ENCODE data around the gene UBE2E2.

The UBE2E2 gene

DNA sequence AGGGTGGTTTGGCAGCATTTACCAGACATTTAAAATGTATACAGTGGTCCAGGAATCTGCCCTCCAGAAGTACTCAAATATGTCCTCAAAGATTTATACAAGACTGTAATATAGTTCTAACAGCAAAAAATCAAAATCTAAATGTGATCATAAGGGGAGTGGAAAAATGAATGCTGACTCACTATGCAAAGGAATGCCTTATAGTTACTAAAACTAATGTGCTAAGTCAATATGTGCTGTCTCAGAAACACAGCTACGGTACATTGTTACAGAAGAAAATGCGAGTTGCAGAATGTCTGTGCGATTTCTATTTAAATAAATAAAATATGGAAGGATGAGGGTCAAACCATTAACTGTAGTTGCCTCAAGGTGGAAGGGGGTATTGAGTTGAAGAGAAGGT, 372.6 kb downstream of the UBE2E2 start:
- TF ChIP-seq, protein P1, sequence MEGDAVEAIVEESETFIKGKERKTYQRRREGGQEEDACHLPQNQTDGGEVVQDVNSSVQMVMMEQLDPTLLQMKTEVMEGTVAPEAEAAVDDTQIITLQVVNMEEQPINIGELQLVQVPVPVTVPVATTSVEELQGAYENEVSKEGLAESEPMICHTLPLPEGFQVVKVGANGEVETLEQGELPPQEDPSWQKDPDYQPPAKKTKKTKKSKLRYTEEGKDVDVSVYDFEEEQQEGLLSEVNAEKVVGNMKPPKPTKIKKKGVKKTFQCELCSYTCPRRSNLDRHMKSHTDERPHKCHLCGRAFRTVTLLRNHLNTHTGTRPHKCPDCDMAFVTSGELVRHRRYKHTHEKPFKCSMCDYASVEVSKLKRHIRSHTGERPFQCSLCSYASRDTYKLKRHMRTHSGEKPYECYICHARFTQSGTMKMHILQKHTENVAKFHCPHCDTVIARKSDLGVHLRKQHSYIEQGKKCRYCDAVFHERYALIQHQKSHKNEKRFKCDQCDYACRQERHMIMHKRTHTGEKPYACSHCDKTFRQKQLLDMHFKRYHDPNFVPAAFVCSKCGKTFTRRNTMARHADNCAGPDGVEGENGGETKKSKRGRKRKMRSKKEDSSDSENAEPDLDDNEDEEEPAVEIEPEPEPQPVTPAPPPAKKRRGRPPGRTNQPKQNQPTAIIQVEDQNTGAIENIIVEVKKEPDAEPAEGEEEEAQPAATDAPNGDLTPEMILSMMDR (IDR thresholded peaks at IDR 0.05; ENCODE audit: unreplicated experiment in 3 of 3): no peak

GRCh38 chr3:23576379-23576959, 373.3 kb downstream of the UBE2E2 start:
- Mint-ChIP-seq H3K4me3 (no peak overlapping the region), H3K9me3 (peaks cover 13% of the 10 kb centered on the region), H3K27ac (no peak overlapping the region), H3K27me3 (ENCODE audit: low read depth) (peaks cover 2% of the 10 kb centered on the region), H3K36me3 (ENCODE audit: low read depth) (peaks cover 14% of the 10 kb centered on the region), H3K4me1 (no peaks in the 10 kb centered on the region)
- TF ChIP-seq, protein P1 (IDR thresholded peaks at IDR 0.05; ENCODE audit: unreplicated experiment in 3 of 3): no peak

More for the DNA sequence above, 372.6 kb downstream of the UBE2E2 start:
- Mint-ChIP-seq H3K27me3 (ENCODE audit: low read depth) (peaks cover 4% of the 10 kb centered on the region), H3K36me3 (ENCODE audit: low read depth) (peaks cover 15% of the 10 kb centered on the region), H3K4me3 (no peak overlapping the region), H3K27ac (no peak overlapping the region), H3K9me3 (peaks cover 15% of the 10 kb centered on the region), H3K4me1 (no peaks in the 10 kb centered on the region)

- Mint-ChIP-seq H3K4me1 (no peaks in the 10 kb centered on the region), H3K4me3 (no peak overlapping the region), H3K9me3 (peaks cover 24% of the 10 kb centered on the region), H3K27me3 (ENCODE audit: low read depth) (no peaks in the 10 kb centered on the region), H3K27ac (no peak overlapping the region), H3K36me3 (ENCODE audit: low read depth) (peaks cover 31% of the 10 kb centered on the region)
- TF ChIP-seq, protein P1 (IDR thresholded peaks at IDR 0.05; ENCODE audit: unreplicated experiment in 3 of 3): no peak
These were observed 377.1 kb downstream of the UBE2E2 start for GRCh38 chr3:23580096-23580713.

- no peak overlapping the region for H3K4me3 Mint-ChIP-seq
- no peaks in the 10 kb centered on the region for H3K4me1 Mint-ChIP-seq
- TF ChIP-seq, protein P1 (IDR thresholded peaks at IDR 0.05; ENCODE audit: unreplicated experiment in 3 of 3): no peak
These were observed 381.0 kb downstream of the UBE2E2 start for GRCh38 chr3:23583980-23584740.

GRCh38 chr3:23587513-23587912, 384.4 kb downstream of the UBE2E2 start:
- Mint-ChIP-seq H3K27ac (peak overlapping the region in 1 of 3 experiments; percentile 29), H3K9me3 (peaks cover 16% of the 10 kb centered on the region), H3K4me3 (no peak overlapping the region), H3K36me3 (ENCODE audit: low read depth) (peaks cover 17% of the 10 kb centered on the region), H3K27me3 (ENCODE audit: low read depth) (peaks cover 3% of the 10 kb centered on the region), H3K4me1 (peaks cover 16% of the 10 kb centered on the region)
- TF ChIP-seq, protein P1 (IDR thresholded peaks at IDR 0.05; ENCODE audit: unreplicated experiment in 3 of 3): no peak

More at GRCh38 chr3:23583980-23584740, 381.0 kb downstream of the UBE2E2 start:
- Mint-ChIP-seq H3K9me3 (peaks cover 17% of the 10 kb centered on the region), H3K27me3 (ENCODE audit: low read depth) (peaks cover 3% of the 10 kb centered on the region), H3K27ac (no peak overlapping the region), H3K36me3 (ENCODE audit: low read depth) (peaks cover 21% of the 10 kb centered on the region)
